Colonic mucosa (tissue), 4 donors: ENCODE data around the gene ID3. TPM values are rescaled to one million over a fixed set of nuclear protein-coding genes. Genes with fewer than 3 reads are reported as not detected.

Experiments
- DNase-seq: peaks from one replicate; pipeline ENCODE4 v3.0.0-alpha.2; 2020
- H3K27ac ChIP-seq: fragments of 200-600 bp; one replicate; pipeline ENCODE4 v1.8.0; 2021
- H3K27me3 ChIP-seq: fragments of 200-600 bp; one replicate; pipeline ENCODE4 v1.8.0; 2021
- H3K36me3 ChIP-seq: fragments of 200-600 bp; one replicate; pipeline ENCODE4 v1.8.0; 2021
- H3K4me1 ChIP-seq: fragments of 200-600 bp; one replicate; pipeline ENCODE4 v1.8.0; 2021; ENCODE audit warnings: mild to moderate bottlenecking
- H3K4me3 ChIP-seq: fragments of 200-600 bp; one replicate; pipeline ENCODE4 v1.8.0; 2021
- H3K9ac ChIP-seq, 2 donors: one replicate each; pipeline ENCODE4 v1.7.0; 2013; ENCODE audit warnings: control low read depth in 2 of 2, low read depth in 2 of 2, low read length in 2 of 2
- H3K9me3 ChIP-seq: fragments of 200-600 bp; one replicate; pipeline ENCODE4 v1.8.0; 2021
- intact Hi-C: fragments of 100-400 bp; cut with DNase I; formaldehyde crosslinking; loops from one replicate; pipeline ENCODE4 v1.14.1; 2022
- total RNA-seq, 2 donors: library from RNA; stranded (reverse); fragmentation: NEBNext Ultra II Directional in 1 of 2; extraction: Animal tissue kit (Norgen Biotek cat#: 25700) in 1 of 2; gene quantifications; one replicate each; pipeline ENCODE4 v1.2.1, GENCODE V29; 2021
- TF ChIP-seq, protein P1 (sequence below): fragments of 200-600 bp; IDR thresholded peaks from one replicate; pipeline ENCODE4 v1.8.0; 2022; ENCODE audit warnings: antibody characterized with exemption, mild to moderate bottlenecking
- donor health status: healthy.
- donor health status: DM: no; HTN: no; CAD: no.
- donor health status: DM: no; HTN: no; CAD: no.

The ID3 gene
- total RNA-seq, 2 donors from 2014 or later, result 106 to 221 TPM

DNA sequence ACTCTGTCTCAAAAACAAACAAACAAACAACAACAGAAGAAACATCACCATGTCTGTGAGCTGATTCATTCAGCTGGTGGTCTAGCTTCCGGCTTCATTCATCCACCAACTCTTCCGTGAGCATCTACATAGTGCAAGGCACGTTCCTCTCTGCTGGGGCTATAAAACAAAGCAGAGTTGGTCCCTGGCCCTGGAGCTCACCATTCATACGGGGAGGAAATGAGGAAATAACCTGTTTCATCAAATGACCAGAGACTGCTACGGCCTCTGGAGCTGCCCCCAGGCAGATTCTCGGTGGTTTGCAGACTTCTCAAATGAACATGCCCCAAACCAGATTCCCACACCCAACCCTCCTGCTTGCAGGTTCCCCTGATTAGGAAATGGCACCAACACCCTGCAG lies 41.0 kb upstream of the ID3 start:
- intact Hi-C loops, result no loop called here
- no peaks in the 10 kb centered on the region for H3K27me3 ChIP-seq

DNA sequence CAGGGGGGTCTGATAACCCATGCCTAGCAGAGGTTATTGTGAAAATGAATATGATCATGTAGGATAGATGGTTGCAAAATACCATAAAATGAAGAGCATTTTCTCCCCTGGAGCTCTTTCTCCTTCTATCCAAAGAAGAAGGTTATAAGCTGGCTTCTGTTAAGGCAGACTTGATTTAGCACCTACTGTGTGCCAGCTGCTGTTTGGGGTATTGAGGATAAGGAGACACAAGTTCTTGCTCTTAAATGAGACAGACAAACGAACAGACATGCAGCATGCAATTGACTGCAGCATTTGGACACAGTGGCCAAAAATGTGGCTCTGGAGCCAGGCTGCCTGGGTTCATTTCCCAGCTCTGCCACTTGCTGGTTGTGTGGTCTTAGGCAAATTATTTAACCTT lies 39.8 kb upstream of the ID3 start:
- Histone ChIP-seq H3K9ac (no peak overlapping the region), H3K4me3 (no peak overlapping the region), H3K27me3 (no peaks in the 10 kb centered on the region), H3K9me3 (no peaks in the 10 kb centered on the region), H3K36me3 (no peaks in the 10 kb centered on the region), H3K27ac (no peak overlapping the region), H3K4me1 (no peaks in the 10 kb centered on the region)
- no peak for DNase-seq
- TF ChIP-seq, protein P1, sequence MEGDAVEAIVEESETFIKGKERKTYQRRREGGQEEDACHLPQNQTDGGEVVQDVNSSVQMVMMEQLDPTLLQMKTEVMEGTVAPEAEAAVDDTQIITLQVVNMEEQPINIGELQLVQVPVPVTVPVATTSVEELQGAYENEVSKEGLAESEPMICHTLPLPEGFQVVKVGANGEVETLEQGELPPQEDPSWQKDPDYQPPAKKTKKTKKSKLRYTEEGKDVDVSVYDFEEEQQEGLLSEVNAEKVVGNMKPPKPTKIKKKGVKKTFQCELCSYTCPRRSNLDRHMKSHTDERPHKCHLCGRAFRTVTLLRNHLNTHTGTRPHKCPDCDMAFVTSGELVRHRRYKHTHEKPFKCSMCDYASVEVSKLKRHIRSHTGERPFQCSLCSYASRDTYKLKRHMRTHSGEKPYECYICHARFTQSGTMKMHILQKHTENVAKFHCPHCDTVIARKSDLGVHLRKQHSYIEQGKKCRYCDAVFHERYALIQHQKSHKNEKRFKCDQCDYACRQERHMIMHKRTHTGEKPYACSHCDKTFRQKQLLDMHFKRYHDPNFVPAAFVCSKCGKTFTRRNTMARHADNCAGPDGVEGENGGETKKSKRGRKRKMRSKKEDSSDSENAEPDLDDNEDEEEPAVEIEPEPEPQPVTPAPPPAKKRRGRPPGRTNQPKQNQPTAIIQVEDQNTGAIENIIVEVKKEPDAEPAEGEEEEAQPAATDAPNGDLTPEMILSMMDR, result no peak
- intact Hi-C loops, result no loop called here

More for the DNA sequence above, 41.0 kb upstream of the ID3 start:
- Histone ChIP-seq H3K4me1 (no peaks in the 10 kb centered on the region), H3K9ac (peak overlapping the region in 1 of 2 donors; percentile 20), H3K27ac (no peak overlapping the region), H3K36me3 (no peaks in the 10 kb centered on the region), H3K9me3 (no peaks in the 10 kb centered on the region), H3K4me3 (no peak overlapping the region)
- no peak for DNase-seq
- TF ChIP-seq, protein P1, result no peak

DNA sequence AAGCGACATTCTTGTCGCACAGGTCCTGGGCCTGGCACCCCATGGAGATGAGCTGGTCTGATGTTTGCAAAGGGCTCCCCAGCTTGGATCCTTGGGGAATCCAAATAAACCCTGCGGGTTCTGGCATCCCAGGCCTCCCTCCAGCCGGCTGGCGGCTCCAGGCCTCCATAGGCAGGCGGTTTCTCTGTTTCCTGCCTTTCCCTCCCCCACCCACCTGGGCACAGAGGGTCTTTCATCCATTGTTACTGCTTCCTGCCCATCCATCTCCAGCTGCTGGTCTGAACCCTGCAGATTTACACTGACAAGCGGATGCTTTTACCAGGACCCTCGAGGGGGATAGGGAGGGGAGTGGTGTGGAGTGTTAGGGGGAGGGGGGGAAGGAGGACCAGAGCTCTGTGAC lies 39.1 kb upstream of the ID3 start:
- Histone ChIP-seq H3K27ac (no peak overlapping the region), H3K27me3 (no peaks in the 10 kb centered on the region), H3K9me3 (no peaks in the 10 kb centered on the region), H3K36me3 (no peaks in the 10 kb centered on the region), H3K4me3 (no peak overlapping the region), H3K4me1 (no peaks in the 10 kb centered on the region), H3K9ac (no peak overlapping the region)
- DNase-seq, result no peak
- intact Hi-C loops, result no loop called here
- TF ChIP-seq, protein P1, result no peak

DNA sequence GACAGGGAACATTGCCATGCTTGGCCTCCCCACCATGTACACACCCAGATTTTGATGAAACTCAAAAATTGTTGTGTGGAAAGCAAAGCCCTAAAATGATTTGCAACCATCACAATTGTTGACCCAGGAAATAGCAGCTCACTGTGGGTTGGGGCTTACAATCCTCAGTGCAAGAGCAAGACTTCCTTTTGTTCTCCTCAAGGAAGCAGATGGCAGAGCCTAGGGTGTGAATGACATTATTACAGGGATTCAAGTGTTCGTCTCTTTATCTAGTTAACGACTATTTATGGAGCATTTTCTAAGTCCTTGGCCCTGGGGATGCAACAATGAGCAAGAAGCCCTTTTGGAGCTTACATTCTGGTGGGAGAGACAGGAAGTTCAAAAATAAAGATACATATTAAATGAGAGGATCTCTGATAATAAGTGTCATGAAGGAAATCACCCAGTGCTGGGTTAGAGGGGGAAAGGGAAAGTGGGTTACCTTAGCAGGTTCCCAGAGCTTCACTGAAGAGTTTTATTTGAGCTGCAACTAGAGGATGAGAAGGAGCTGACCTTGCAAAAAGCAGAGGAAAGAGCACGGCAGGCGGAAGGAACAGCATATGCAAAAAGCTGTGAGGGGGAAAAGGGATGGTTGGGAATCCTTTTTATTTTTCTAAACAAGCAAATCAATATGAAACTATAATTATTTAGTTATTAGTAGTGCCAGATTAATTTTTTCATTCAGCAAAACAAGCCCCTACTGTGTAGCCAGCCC lies 38.5 kb upstream of the ID3 start:
- no peaks in the 10 kb centered on the region for H3K4me1 ChIP-seq
- TF ChIP-seq, protein P1, result no peak
- no peaks in the 10 kb centered on the region for H3K27me3 ChIP-seq

DNA sequence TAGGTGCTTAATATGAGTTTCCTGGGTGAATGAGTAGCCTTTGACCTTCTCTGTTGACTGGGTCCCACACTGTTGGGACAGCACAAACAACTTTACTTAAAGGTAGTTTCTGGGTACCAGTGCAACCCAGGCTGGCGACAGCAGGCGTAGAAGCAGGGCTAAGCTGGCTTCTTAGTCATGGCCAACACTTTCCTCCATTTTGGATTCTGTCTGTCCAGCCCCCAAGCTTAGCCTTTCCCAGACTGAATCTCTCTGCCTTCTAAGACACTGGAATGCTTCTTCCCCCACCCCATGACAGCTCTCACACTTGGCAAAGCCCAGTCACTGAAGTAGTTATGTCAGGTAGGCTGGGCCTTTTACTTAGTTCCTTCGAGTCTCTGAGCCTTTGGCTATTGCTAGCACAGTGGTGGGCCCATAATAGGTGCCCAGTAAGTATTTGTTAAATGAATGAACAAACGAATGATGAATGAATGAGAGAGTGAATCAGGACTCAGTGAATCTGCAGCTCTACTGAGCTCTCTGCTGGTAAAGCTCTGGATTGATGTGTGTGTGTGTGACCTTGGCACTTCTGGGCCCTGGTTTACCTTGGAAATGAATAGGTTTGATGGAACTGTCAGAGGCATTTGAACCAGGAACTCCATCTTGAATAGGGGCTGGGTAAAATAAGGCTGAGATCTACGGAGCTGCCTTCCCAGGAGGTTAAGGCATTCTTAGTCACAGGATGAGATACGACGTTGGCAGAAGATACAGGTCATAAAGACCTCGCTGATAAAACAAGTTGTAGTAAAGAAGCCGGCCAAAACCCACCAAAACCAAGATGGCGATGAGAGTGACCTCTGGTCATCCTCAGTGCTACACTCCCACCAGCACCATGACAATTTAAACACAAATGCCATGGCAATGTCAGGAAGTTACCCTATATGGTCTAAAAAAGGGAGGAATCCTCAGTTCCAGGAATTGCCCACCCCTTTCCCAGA lies 37.4 kb upstream of the ID3 start:
- intact Hi-C loops, result no loop called here
- Histone ChIP-seq H3K27ac (no peak overlapping the region), H3K4me1 (no peaks in the 10 kb centered on the region), H3K4me3 (no peak overlapping the region), H3K36me3 (no peaks in the 10 kb centered on the region), H3K9me3 (no peaks in the 10 kb centered on the region), H3K27me3 (no peaks in the 10 kb centered on the region), H3K9ac (no peak overlapping the region)
- no peak for DNase-seq
- TF ChIP-seq, protein P1, result no peak

More for the DNA sequence above, 38.5 kb upstream of the ID3 start:
- no peak for DNase-seq
- H3K9ac ChIP-seq, result no peak overlapping the region
- no peaks in the 10 kb centered on the region for H3K36me3 ChIP-seq
- no peaks in the 10 kb centered on the region for H3K9me3 ChIP-seq
- H3K4me3 ChIP-seq, result no peak overlapping the region
- no peak overlapping the region for H3K27ac ChIP-seq
- intact Hi-C loops, result no loop called here
